Gastroesophageal sphincter (tissue), 3 donors: ENCODE results near the gene UBE2F.

Experiments used
- CTCF ChIP-seq, 4 experiments: fragments of 200-600 bp in 2 of 4; fragments of 450-650 bp in 2 of 4; sonication (generic) in 1 of 4; IDR thresholded peaks; one replicate each; pipeline ENCODE4 v1.5.1; 2017 to 2019; ENCODE audit warnings: antibody characterized with exemption in 4 of 4, mild to moderate bottlenecking in 2 of 4, moderate library complexity in 2 of 4
- POLR2A ChIP-seq, 2 donors: fragments of 450-650 bp; IDR thresholded peaks; one replicate each; pipeline ENCODE4 v1.6.1; 2017; ENCODE audit warnings: antibody characterized with exemption in 2 of 2, mild to moderate bottlenecking in 2 of 2, moderate library complexity in 1 of 2

GRCh38 chr2:238069021-238069709 lies 102.4 kb downstream of the UBE2F start:
- TF ChIP-seq POLR2A (IDR thresholded peaks at IDR 0.05) (no peak), CTCF (IDR thresholded peaks at IDR 0.05) (no peak)
